HFFc6 (cell line): ENCODE results near the gene PSME4. TPM values are rescaled to one million over a fixed set of nuclear protein-coding genes. Genes with fewer than 3 reads are reported as not detected.
A peak's percentile ranks its signal among the peaks of the same experiment; 100 is the strongest.

ENCODE experiments used
- DNase-seq: peaks from one replicate; pipeline ENCODE4 v3.0.0-alpha.2; 2018
- H3K27ac Mint-ChIP-seq: 2 replicates; pipeline ENCODE4 v1.8.0; 2020; ENCODE audit warnings: mild to moderate bottlenecking, mixed read lengths
- H3K27me3 Mint-ChIP-seq: 2 replicates; pipeline ENCODE4 v1.8.0; 2021; ENCODE audit warnings: mild to moderate bottlenecking, moderate library complexity, mixed read lengths; ENCODE audit not compliant: insufficient read depth
- H3K36me3 Mint-ChIP-seq: 2 replicates; pipeline ENCODE4 v1.8.0; 2021; ENCODE audit warnings: low read depth, mixed read lengths
- H3K4me1 Mint-ChIP-seq: 2 replicates; pipeline ENCODE4 v1.8.0; 2020; ENCODE audit warnings: low read depth, mixed read lengths
- H3K4me3 Mint-ChIP-seq: 2 replicates; pipeline ENCODE4 v1.8.0; 2020; ENCODE audit warnings: mild to moderate bottlenecking, moderate library complexity, mixed read lengths
- H3K9me3 Mint-ChIP-seq: 2 replicates; pipeline ENCODE4 v1.8.0; 2020; ENCODE audit warnings: mild to moderate bottlenecking, mixed read lengths
- total RNA-seq, 6 experiments: library from RNA; stranded (reverse); fragmentation: NEBNext Ultra II Directional; extraction: Animal tissue kit (Norgen Biotek cat#: 25700); gene quantifications; 2 replicates in 1 of 6; 3 replicates in 5 of 6; pipeline ENCODE4 v1.2.3, GENCODE V29; 2021
- TF ChIP-seq, protein P1 (sequence below): fragments of 200-600 bp; sonication (generic); IDR thresholded peaks from 2 replicates; pipeline ENCODE4 v1.5.0; 2021; ENCODE audit warnings: antibody characterized with exemption, mild to moderate bottlenecking

PSME4 gene
- total RNA-seq, 6 experiments from 2014 or later: 64.6 to 88.0 (median 75.3) TPM

DNA sequence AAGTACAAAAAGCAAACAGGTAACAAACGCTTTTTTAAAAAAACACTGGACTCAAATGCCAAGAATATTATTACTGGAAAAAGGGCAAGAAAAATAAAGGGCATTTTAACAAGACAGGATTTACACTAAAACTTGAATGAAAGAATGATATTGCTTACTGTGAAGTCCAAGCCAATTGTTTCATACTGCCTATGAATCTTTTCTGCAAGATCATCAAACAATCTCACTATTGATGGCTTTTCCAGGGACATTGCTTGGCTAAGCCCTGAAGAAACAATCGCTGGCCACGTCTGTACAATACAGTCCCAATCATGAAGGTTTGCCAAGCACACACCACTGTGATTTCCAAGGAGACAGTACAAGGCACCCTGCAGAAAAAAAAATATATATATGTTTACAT lies 69.6 kb downstream of the PSME4 start:
- no peak for DNase-seq
- H3K4me3 Mint-ChIP-seq: no peak overlapping the region
- peaks cover 18% of the 10 kb centered on the region for H3K4me1 Mint-ChIP-seq
- no peak overlapping the region for H3K27ac Mint-ChIP-seq
- TF ChIP-seq, protein P1, sequence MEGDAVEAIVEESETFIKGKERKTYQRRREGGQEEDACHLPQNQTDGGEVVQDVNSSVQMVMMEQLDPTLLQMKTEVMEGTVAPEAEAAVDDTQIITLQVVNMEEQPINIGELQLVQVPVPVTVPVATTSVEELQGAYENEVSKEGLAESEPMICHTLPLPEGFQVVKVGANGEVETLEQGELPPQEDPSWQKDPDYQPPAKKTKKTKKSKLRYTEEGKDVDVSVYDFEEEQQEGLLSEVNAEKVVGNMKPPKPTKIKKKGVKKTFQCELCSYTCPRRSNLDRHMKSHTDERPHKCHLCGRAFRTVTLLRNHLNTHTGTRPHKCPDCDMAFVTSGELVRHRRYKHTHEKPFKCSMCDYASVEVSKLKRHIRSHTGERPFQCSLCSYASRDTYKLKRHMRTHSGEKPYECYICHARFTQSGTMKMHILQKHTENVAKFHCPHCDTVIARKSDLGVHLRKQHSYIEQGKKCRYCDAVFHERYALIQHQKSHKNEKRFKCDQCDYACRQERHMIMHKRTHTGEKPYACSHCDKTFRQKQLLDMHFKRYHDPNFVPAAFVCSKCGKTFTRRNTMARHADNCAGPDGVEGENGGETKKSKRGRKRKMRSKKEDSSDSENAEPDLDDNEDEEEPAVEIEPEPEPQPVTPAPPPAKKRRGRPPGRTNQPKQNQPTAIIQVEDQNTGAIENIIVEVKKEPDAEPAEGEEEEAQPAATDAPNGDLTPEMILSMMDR: no peak
- H3K36me3 Mint-ChIP-seq: peaks cover 41% of the 10 kb centered on the region
- no peaks in the 10 kb centered on the region for H3K9me3 Mint-ChIP-seq
- no peaks in the 10 kb centered on the region; the same call in 1 of the 2 replicates for H3K27me3 Mint-ChIP-seq

DNA sequence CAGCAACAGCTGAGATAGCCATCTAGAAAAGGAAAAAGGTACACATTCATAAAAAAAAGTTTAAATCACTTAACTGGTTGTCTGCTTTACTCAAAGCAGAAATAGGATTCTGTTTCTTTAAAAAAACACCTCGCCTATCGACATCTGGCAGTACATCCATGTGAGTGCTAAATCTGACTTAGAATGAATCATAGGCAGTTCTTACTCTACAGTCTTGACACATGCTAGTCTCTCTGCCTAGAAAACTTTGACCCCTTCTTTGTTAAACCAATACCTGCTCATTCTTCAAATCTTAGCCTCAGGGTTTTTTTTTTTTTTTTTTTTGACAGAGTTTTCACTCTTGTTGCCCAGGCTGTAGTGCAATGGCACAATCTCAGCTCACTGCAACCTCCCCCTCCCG lies 73.9 kb downstream of the PSME4 start:
- Mint-ChIP-seq H3K4me1 (peaks cover 18% of the 10 kb centered on the region), H3K9me3 (no peaks in the 10 kb centered on the region), H3K4me3 (no peak overlapping the region), H3K27me3 (peaks cover 3% of the 10 kb centered on the region; the same call in 1 of the 2 replicates), H3K27ac (peak overlapping the region; percentile 59; the same call in 1 of the 2 replicates), H3K36me3 (peaks cover 58% of the 10 kb centered on the region)
- TF ChIP-seq, protein P1: no peak
- DNase-seq: peak; percentile 55

DNA sequence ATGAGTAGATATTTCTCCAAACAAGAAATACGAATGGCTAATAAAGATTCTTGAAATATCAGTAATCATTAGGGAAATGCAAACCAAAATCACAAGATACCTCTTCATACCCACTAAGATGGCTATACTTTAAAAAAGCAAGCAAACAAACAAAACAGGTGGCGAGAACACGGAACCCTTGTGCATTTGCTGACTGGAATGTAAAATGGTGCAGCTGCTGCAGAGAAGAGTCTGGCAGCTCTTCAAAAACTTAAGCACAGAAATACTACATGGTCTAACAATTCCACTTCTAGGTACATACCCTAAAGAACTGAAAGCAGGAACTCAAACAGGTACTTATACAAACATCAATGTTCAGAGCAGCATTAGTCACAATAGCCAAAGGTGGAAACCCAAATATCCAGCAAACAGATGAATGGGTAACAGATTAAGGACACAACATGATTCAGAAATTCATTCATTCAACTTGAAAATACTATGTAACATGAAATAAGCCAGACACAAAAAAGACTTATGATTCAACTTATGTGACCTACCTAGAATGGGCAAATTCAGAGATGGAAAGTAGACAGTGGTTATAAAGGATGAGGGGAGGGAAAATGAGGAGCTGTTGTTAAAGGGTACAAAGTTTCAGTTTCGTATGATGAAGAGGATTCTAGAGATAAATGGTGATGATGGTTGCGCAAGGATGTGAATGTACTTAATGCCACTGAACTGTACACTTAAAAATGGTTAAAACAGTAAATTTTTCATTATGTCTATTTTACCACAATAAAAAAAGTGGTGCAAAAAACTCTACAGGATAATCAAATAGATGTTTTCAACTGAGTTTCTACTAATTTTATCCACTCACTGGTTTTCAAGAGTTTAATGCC lies 84.2 kb downstream of the PSME4 start:
- H3K4me1 Mint-ChIP-seq: no peaks in the 10 kb centered on the region
- DNase-seq: no peak
- TF ChIP-seq, protein P1: no peak
- no peaks in the 10 kb centered on the region for H3K9me3 Mint-ChIP-seq
- no peak overlapping the region; the same call in 1 of the 2 replicates for H3K27ac Mint-ChIP-seq
- H3K27me3 Mint-ChIP-seq: peaks cover 1% of the 10 kb centered on the region
- H3K4me3 Mint-ChIP-seq: no peak overlapping the region
- H3K36me3 Mint-ChIP-seq: peaks cover 49% of the 10 kb centered on the region

DNA sequence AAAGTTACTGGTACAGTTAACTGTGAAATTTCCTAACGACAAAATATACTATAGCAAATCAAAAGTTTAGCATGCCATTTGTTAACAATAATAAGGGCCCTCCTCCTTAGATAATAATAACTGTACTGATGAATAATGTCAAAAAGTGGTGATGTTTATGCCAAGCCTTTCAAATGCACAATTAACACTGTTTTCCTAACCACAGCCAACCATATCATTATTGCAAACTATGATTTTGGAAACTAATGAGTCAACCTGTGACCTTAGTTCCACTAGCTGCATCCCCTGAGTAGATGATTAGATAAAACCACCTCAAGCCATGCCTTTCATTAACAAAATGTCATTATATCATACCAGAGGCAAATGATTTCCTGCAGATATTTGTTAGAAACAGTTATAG lies 85.9 kb downstream of the PSME4 start:
- H3K4me3 Mint-ChIP-seq: no peak overlapping the region
- no peak for DNase-seq
- no peaks in the 10 kb centered on the region for H3K9me3 Mint-ChIP-seq
- peaks cover 43% of the 10 kb centered on the region for H3K36me3 Mint-ChIP-seq
- H3K27ac Mint-ChIP-seq: no peak overlapping the region
- TF ChIP-seq, protein P1: no peak
- H3K4me1 Mint-ChIP-seq: peaks cover 13% of the 10 kb centered on the region
- H3K27me3 Mint-ChIP-seq: peaks cover 1% of the 10 kb centered on the region

DNA sequence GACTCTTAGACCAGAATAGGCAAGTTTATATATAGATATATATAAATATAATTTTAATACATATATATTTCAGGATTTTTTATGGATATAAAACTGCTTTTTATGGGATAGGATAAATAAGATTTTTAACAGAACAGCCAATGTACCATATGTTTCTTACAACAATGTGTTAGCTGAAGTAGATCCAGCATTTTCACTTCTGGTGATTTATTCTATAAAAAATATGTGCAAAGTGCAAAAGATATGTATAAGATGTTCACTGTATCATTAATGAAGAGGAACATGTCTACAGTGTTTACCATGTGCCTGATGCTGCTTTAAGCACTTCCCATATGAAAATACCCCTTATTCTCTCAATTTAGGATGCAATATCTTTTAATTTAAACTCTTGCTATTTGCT lies 88.8 kb downstream of the PSME4 start:
- peaks cover 40% of the 10 kb centered on the region for H3K4me1 Mint-ChIP-seq
- TF ChIP-seq, protein P1: no peak
- no peak overlapping the region for H3K4me3 Mint-ChIP-seq
- peaks cover 52% of the 10 kb centered on the region for H3K36me3 Mint-ChIP-seq
- H3K9me3 Mint-ChIP-seq: no peaks in the 10 kb centered on the region
- no peak for DNase-seq
- H3K27ac Mint-ChIP-seq: peak overlapping the region; percentile 25; the same call in 1 of the 2 replicates
- H3K27me3 Mint-ChIP-seq: peaks cover 6% of the 10 kb centered on the region
